GM06990 (cell line): Measurements from ENCODE around the gene GEN1.

Experiments used
- DNase-seq: peaks from one replicate; pipeline ENCODE4 v3.0.0-alpha.2; 2011; ENCODE audit not compliant: insufficient read length; ENCODE audit errors: extremely low read depth
- H3K27me3 ChIP-seq: replicated peaks from 2 replicates; pipeline ENCODE4 v1.6.0; 2011; ENCODE audit warnings: low read length; ENCODE audit not compliant: control insufficient read depth, insufficient read depth
- H3K36me3 ChIP-seq: 2 replicates; pipeline ENCODE4 v1.5.1; 2011; ENCODE audit warnings: low read length; ENCODE audit not compliant: control insufficient read depth, insufficient read depth
- H3K4me3 ChIP-seq: replicated peaks from 2 replicates; pipeline ENCODE4 v1.5.1; 2011; ENCODE audit warnings: low read depth, mild to moderate bottlenecking, control low read depth, low read length
- TF ChIP-seq, protein P1 (sequence below): IDR thresholded peaks from 2 replicates; pipeline ENCODE4 v1.5.1; 2011; ENCODE audit warnings: low read length, control low read depth, mild to moderate bottlenecking, inconsistent platforms; ENCODE audit not compliant: insufficient read depth, poor library complexity, severe bottlenecking

GEN1 gene

GRCh38 chr2:17748745-17749144, 5.2 kb upstream of the GEN1 start:
- TF ChIP-seq, protein P1, sequence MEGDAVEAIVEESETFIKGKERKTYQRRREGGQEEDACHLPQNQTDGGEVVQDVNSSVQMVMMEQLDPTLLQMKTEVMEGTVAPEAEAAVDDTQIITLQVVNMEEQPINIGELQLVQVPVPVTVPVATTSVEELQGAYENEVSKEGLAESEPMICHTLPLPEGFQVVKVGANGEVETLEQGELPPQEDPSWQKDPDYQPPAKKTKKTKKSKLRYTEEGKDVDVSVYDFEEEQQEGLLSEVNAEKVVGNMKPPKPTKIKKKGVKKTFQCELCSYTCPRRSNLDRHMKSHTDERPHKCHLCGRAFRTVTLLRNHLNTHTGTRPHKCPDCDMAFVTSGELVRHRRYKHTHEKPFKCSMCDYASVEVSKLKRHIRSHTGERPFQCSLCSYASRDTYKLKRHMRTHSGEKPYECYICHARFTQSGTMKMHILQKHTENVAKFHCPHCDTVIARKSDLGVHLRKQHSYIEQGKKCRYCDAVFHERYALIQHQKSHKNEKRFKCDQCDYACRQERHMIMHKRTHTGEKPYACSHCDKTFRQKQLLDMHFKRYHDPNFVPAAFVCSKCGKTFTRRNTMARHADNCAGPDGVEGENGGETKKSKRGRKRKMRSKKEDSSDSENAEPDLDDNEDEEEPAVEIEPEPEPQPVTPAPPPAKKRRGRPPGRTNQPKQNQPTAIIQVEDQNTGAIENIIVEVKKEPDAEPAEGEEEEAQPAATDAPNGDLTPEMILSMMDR = no peak
- no peaks in the 10 kb centered on the region for H3K27me3 ChIP-seq
- no peaks in the 10 kb centered on the region for H3K36me3 ChIP-seq
- DNase-seq = no peak
- no peak overlapping the region for H3K4me3 ChIP-seq

- TF ChIP-seq, protein P1 = no peak
- Histone ChIP-seq H3K4me3 (peak overlapping the region; percentile 34), H3K36me3 (no peaks in the 10 kb centered on the region), H3K27me3 (no peaks in the 10 kb centered on the region)
- peak; percentile 43 for DNase-seq
These were observed 4.0 kb upstream of the GEN1 start for GRCh38 chr2:17749753-17750438.

GRCh38 chr2:17752246-17752645, 1.7 kb upstream of the GEN1 start:
- peak; percentile 22 for DNase-seq
- TF ChIP-seq, protein P1 = no peak
- peak overlapping the region; percentile 93 for H3K4me3 ChIP-seq
- no peaks in the 10 kb centered on the region for H3K27me3 ChIP-seq
- no peaks in the 10 kb centered on the region for H3K36me3 ChIP-seq

GRCh38 chr2:17752892-17753802, 791 bp upstream of the GEN1 start:
- peak overlapping the region; percentile 93 for H3K4me3 ChIP-seq
- TF ChIP-seq, protein P1 = no peak
- no peaks in the 10 kb centered on the region for H3K27me3 ChIP-seq
- H3K36me3 ChIP-seq = no peaks in the 10 kb centered on the region
- no peak for DNase-seq

DNA sequence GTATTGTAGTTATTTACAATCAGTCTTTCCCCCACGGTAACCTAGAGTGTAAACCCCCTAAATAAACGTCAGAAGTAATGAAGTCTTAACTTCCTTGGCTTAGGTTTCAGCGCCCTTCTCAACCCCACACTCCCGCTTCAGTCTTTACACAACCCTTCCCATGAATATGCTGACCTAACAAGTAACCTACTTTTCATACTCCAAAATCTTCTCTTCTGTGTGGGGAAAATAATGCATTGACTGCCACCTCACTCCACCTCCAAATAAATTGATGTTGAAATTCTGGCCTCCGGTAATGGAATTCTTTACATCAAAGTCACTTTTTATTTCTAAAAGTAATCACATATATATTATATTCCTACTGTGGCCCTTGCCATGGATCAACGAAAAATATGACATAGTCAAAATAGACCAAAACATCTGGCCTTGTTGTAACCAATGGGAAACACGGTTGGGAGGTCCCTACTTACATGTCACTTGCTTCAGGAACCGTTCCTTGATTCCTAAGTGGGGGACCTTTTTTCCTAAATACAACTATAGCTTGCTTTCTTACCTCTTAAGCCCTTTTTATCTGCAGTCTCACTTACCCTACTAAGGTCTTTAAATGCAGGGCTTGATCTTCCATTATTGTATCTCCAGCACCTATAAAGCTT, 961 bp downstream of the GEN1 start:
- Histone ChIP-seq H3K27me3 (no peaks in the 10 kb centered on the region), H3K36me3 (no peaks in the 10 kb centered on the region), H3K4me3 (peak overlapping the region; percentile 93)
- TF ChIP-seq, protein P1 = no peak
- no peak for DNase-seq
